BLaER1 treated with 17β-estradiol and CSF1 and Interleukin-3, amounts not matched to agents 10 nM and 100 nM (cell line): ENCODE results near the gene ANKRD29.
A peak's percentile ranks its signal among the peaks of the same experiment; 100 is the strongest.

Experiments
- H3K27ac ChIP-seq, 11 experiments: shearing (Covaris generic); formaldehyde crosslinking; 2 replicates each; pipeline ENCODE4 v1.8.1; 2022
- H3K27me3 ChIP-seq, 11 experiments: shearing (Covaris generic); formaldehyde crosslinking; 2 replicates each; pipeline ENCODE4 v1.8.1; 2022
- H3K36me3 ChIP-seq, 11 experiments: shearing (Covaris generic); formaldehyde crosslinking; 2 replicates each; pipeline ENCODE4 v1.8.1; 2022
- H3K4me1 ChIP-seq, 10 experiments: shearing (Covaris generic); formaldehyde crosslinking; 2 replicates each; pipeline ENCODE4 v1.8.1; 2022
- H3K4me2 ChIP-seq, 11 experiments: shearing (Covaris generic); formaldehyde crosslinking; 2 replicates each; pipeline ENCODE4 v1.8.1; 2022
- H3K4me3 ChIP-seq, 10 experiments: shearing (Covaris generic); formaldehyde crosslinking; 2 replicates each; pipeline ENCODE4 v1.8.1; 2022
- H3K9ac ChIP-seq, 11 experiments: shearing (Covaris generic); formaldehyde crosslinking; 2 replicates each; pipeline ENCODE4 v1.8.1; 2022
- H3K9me3 ChIP-seq, 11 experiments: shearing (Covaris generic); formaldehyde crosslinking; replicated peaks in 1 of 11; 2 replicates each; pipeline ENCODE4 v1.8.1; 2022
- H4K20me1 ChIP-seq, 11 experiments: shearing (Covaris generic); formaldehyde crosslinking; 2 replicates each; pipeline ENCODE4 v1.8.1; 2022
- Cebpa-rat ChIP-seq, 11 experiments: shearing (Covaris generic); IDR thresholded peaks; 2 replicates each; pipeline ENCODE4 v1.8.1; 2022

Gene ANKRD29

GRCh38 chr18:23662309-23663263 is at the start of gene ANKRD29:
Gene ANKRD29 (minus strand): TSS chr18:23662911. CDS start chr18:23662730, 181 bp downstream.
- no peaks in the 10 kb centered on the region for H3K36me3 ChIP-seq
- TF ChIP-seq Cebpa-rat (IDR thresholded peaks at IDR 0.05): no peak
- no peaks in the 10 kb centered on the region for H3K9me3 ChIP-seq
- H3K4me1 ChIP-seq: peaks cover 16 to 40% (median 30%) of the 10 kb centered on the region in 10 experiments
- peaks cover 36 to 54% (median 44%) of the 10 kb centered on the region in 11 experiments for H3K27me3 ChIP-seq
- H3K9ac ChIP-seq: peak within 1 kb of the TSS; percentile 23 to 67 (median 63); a peak in 19 of 22 replicates
- peak within 1 kb of the TSS in 2 of 11 experiments; percentile 23 to 39; a peak in 1 of 22 replicates for H3K27ac ChIP-seq
- peak within 1 kb of the TSS; percentile 84 to 99 (median 97) for H3K4me2 ChIP-seq
- H3K4me3 ChIP-seq: peak within 1 kb of the TSS; percentile 47 to 70 (median 59)
- 0 out of 22 replicates have a peak, but pooled peaks cover 0 to 5% (median 0%) of the 10 kb centered on the region in 11 experiments for H4K20me1 ChIP-seq

GRCh38 chr18:23712445-23712844 is 49.7 kb upstream of the ANKRD29 start:
- Histone ChIP-seq H3K9ac (no peak overlapping the region), H3K27ac (peak overlapping the region in 8 of 11 experiments; percentile 38 to 58 (median 56); a peak in 16 of 22 replicates), H4K20me1 (no peaks in the 10 kb centered on the region), H3K9me3 (peaks cover 6 to 22% (median 11%) of the 10 kb centered on the region in 11 experiments; a peak in 18 of 22 replicates), H3K4me3 (no peak overlapping the region), H3K4me1 (peaks cover 20 to 42% (median 34%) of the 10 kb centered on the region in 10 experiments), H3K27me3 (no peaks in the 10 kb centered on the region), H3K36me3 (no peaks in the 10 kb centered on the region; a peak in 1 of 22 replicates), H3K4me2 (peak overlapping the region in 10 of 11 experiments; percentile 1 to 56 (median 42); a peak in 19 of 22 replicates)
- 0 out of 22 replicates have a peak, but pooled peaks of 2 of the 11 experiments have one; percentile 15 to 35 for TF ChIP-seq Cebpa-rat (IDR thresholded peaks at IDR 0.05)

GRCh38 chr18:23711426-23711825 is 48.7 kb upstream of the ANKRD29 start:
- H4K20me1 ChIP-seq: no peaks in the 10 kb centered on the region
- no peak for TF ChIP-seq Cebpa-rat (IDR thresholded peaks at IDR 0.05)
- H3K36me3 ChIP-seq: no peaks in the 10 kb centered on the region; a peak in 2 of 22 replicates
- H3K4me2 ChIP-seq: no peak overlapping the region
- H3K9ac ChIP-seq: no peak overlapping the region
- no peaks in the 10 kb centered on the region for H3K27me3 ChIP-seq
- H3K9me3 ChIP-seq: peaks cover 13 to 32% (median 19%) of the 10 kb centered on the region in 11 experiments
- H3K27ac ChIP-seq: peak overlapping the region in 3 of 11 experiments; percentile 13 to 57 (median 44); a peak in 4 of 22 replicates
- no peak overlapping the region for H3K4me3 ChIP-seq
- H3K4me1 ChIP-seq: peaks cover 13 to 39% (median 33%) of the 10 kb centered on the region in 10 experiments

GRCh38 chr18:23710946-23711345 is 48.2 kb upstream of the ANKRD29 start:
- no peak overlapping the region for H3K4me3 ChIP-seq
- no peaks in the 10 kb centered on the region; a peak in 2 of 22 replicates for H3K36me3 ChIP-seq
- no peak overlapping the region; a peak in 1 of 22 replicates for H3K27ac ChIP-seq
- H4K20me1 ChIP-seq: no peaks in the 10 kb centered on the region
- H3K9ac ChIP-seq: no peak overlapping the region
- no peaks in the 10 kb centered on the region for H3K27me3 ChIP-seq
- no peak overlapping the region for H3K4me2 ChIP-seq
- H3K4me1 ChIP-seq: peaks cover 9 to 34% (median 28%) of the 10 kb centered on the region in 10 experiments
- TF ChIP-seq Cebpa-rat (IDR thresholded peaks at IDR 0.05): no peak
- H3K9me3 ChIP-seq: peaks cover 13 to 32% (median 19%) of the 10 kb centered on the region in 11 experiments

- Histone ChIP-seq H3K9ac (no peak overlapping the region), H3K4me2 (no peak overlapping the region), H3K27me3 (no peaks in the 10 kb centered on the region), H3K9me3 (peaks cover 13 to 32% (median 19%) of the 10 kb centered on the region in 11 experiments), H3K4me1 (peaks cover 2 to 25% (median 19%) of the 10 kb centered on the region in 10 experiments; a peak in 17 of 20 replicates), H3K27ac (no peak overlapping the region), H3K4me3 (no peak overlapping the region), H4K20me1 (no peaks in the 10 kb centered on the region), H3K36me3 (no peaks in the 10 kb centered on the region; a peak in 2 of 22 replicates)
- no peak for TF ChIP-seq Cebpa-rat (IDR thresholded peaks at IDR 0.05)
These were observed 47.4 kb upstream of the ANKRD29 start for GRCh38 chr18:23710068-23710527.

GRCh38 chr18:23706971-23707640 is 44.4 kb upstream of the ANKRD29 start:
- Histone ChIP-seq H4K20me1 (no peaks in the 10 kb centered on the region), H3K36me3 (no peaks in the 10 kb centered on the region; a peak in 2 of 22 replicates), H3K27ac (no peak overlapping the region), H3K9ac (no peak overlapping the region), H3K27me3 (no peaks in the 10 kb centered on the region), H3K9me3 (peaks cover 13 to 28% (median 19%) of the 10 kb centered on the region in 11 experiments), H3K4me1 (peaks cover 0 to 7% (median 4%) of the 10 kb centered on the region in 10 experiments; a peak in 9 of 20 replicates), H3K4me2 (no peak overlapping the region), H3K4me3 (no peak overlapping the region)
- TF ChIP-seq Cebpa-rat (IDR thresholded peaks at IDR 0.05): no peak

GRCh38 chr18:23704806-23705205 is 42.1 kb upstream of the ANKRD29 start:
- Histone ChIP-seq H3K9ac (no peak overlapping the region), H3K36me3 (no peaks in the 10 kb centered on the region; a peak in 2 of 22 replicates), H3K4me1 (peaks cover 0 to 15% (median 0%) of the 10 kb centered on the region in 10 experiments; a peak in 3 of 20 replicates), H3K9me3 (peaks cover 13 to 24% (median 19%) of the 10 kb centered on the region in 11 experiments), H4K20me1 (no peaks in the 10 kb centered on the region), H3K27ac (no peak overlapping the region), H3K4me2 (no peak overlapping the region), H3K4me3 (no peak overlapping the region), H3K27me3 (no peaks in the 10 kb centered on the region)
- no peak for TF ChIP-seq Cebpa-rat (IDR thresholded peaks at IDR 0.05)

- Histone ChIP-seq H3K36me3 (no peaks in the 10 kb centered on the region; a peak in 2 of 22 replicates), H3K9me3 (peaks cover 11 to 20% (median 17%) of the 10 kb centered on the region in 11 experiments), H3K9ac (no peak overlapping the region), H3K4me1 (peaks cover 0 to 15% (median 0%) of the 10 kb centered on the region in 10 experiments; a peak in 6 of 20 replicates), H4K20me1 (no peaks in the 10 kb centered on the region), H3K27me3 (no peaks in the 10 kb centered on the region), H3K27ac (no peak overlapping the region; a peak in 1 of 22 replicates), H3K4me2 (no peak overlapping the region), H3K4me3 (no peak overlapping the region)
- TF ChIP-seq Cebpa-rat (IDR thresholded peaks at IDR 0.05): no peak
These were observed 41.3 kb upstream of the ANKRD29 start for GRCh38 chr18:23703987-23704384.
